ENCODE data around the gene ADCY9.

Gene ADCY9

GRCh38 chr16:4011225-4011939 is 104.9 kb downstream of the ADCY9 start:
- Histone ChIP-seq H3K36me3 (ENCODE audit: control insufficient read depth in 5 of 5, insufficient read depth in 5 of 5, low read length in 5 of 5) (no peaks in the 10 kb centered on the region), H3K27me3 (ENCODE audit: control insufficient read depth in 5 of 5, insufficient read depth in 4 of 5, low read length in 5 of 5) (no peaks in the 10 kb centered on the region), H3K4me1 (ENCODE audit: control insufficient read depth in 5 of 5, insufficient read depth in 5 of 5, low read length in 5 of 5) (peaks cover 0 to 28% (median 11%) of the 10 kb centered on the region in 5 donors), H3K9me3 (ENCODE audit: control insufficient read depth in 5 of 5, low read length in 5 of 5) (no peaks in the 10 kb centered on the region), H3K9ac (ENCODE audit: low read length in 5 of 5) (peak overlapping the region in 1 of 5 donors; percentile 30), H3K4me3 (ENCODE audit: low read depth in 1 of 5, low read length in 5 of 5) (peak overlapping the region in 2 of 5 donors; percentile 13 to 35), H3K27ac (ENCODE audit: low read depth, low read length) (no peak overlapping the region)

DNA sequence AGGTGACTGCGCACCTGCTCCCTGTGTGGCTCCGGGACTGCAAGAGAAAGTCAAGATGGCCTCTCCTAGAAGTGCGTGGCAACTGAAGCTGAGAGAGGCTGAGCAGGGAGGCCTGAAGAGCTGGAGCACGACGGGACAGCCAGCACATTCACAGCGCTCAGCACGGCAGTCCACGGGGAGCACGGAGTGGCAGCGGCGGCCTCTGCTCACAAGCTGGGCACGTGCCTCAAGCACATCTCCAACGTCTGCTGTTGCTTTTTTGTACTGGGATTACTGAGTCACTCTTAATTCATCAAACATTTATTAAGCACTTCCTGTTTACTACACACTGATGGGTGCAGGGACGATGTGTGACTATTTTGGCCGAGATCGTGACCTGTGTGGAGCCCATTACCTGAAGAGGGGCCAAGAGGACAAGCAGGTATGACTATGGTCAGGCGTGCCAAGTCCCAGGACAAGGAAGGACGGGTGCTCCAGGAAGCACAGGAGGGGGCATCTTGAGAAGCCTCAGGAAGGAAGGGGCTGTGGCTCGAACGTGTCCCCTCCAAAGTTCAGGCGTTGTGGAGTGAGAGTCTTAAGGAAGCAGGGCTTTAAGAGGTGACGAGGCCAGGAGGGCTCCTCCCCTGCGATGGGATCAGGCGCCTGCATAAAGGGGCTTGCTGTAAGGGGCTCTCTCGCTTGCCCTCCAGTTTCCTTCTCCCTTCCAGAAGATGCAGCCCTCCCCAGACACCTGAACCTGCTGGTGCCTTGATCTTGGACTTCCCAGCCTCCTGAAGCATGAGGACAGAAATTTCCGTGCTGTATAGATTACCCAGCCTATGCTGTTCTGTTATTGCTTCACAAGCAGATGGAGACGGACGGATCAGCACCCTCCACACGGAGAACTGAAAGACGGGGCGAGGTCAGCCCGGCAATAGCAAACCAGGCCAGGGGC is 105.8 kb downstream of the ADCY9 start:
- no peak overlapping the region for H3K9ac ChIP-seq (ENCODE audit: low read length in 5 of 5)
- H3K4me3 ChIP-seq (ENCODE audit: low read depth in 1 of 5, low read length in 5 of 5): peak overlapping the region in 2 of 5 donors; percentile 1 to 13
- no peak overlapping the region for H3K27ac ChIP-seq (ENCODE audit: low read depth, low read length)

DNA sequence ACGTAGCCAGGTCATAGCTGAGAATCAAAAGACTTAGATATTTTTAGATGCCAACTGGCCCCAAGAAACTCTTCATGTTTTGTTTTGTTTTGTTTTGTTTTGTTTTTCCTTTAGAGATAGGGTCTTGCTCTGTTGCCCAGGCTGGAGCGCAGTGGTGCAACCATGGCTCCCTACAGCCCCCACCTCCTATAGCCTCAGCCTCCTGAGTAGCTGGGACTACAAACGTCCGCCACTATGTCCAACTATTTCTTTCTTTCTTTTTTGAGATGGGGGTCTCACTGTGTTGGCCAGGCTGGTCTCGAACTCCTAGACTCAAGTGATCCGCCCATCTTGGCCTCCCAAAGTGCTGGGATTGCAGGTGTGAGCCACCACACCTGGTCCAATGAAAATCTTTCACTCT is 107.1 kb downstream of the ADCY9 start:
- Histone ChIP-seq H3K4me3 (ENCODE audit: low read depth in 1 of 5, low read length in 5 of 5) (no peak overlapping the region), H3K27me3 (ENCODE audit: control insufficient read depth in 5 of 5, insufficient read depth in 4 of 5, low read length in 5 of 5) (no peaks in the 10 kb centered on the region), H3K9ac (ENCODE audit: low read length in 5 of 5) (no peak overlapping the region), H3K4me1 (ENCODE audit: control insufficient read depth in 5 of 5, insufficient read depth in 5 of 5, low read length in 5 of 5) (peaks cover 0 to 28% (median 11%) of the 10 kb centered on the region in 5 donors), H3K9me3 (ENCODE audit: control insufficient read depth in 5 of 5, low read length in 5 of 5) (no peaks in the 10 kb centered on the region), H3K27ac (ENCODE audit: low read depth, low read length) (no peak overlapping the region), H3K36me3 (ENCODE audit: control insufficient read depth in 5 of 5, insufficient read depth in 5 of 5, low read length in 5 of 5) (peaks cover 0 to 3% (median 0%) of the 10 kb centered on the region in 5 donors)

More for the DNA sequence above, 105.8 kb downstream of the ADCY9 start:
- H3K9me3 ChIP-seq (ENCODE audit: control insufficient read depth in 5 of 5, low read length in 5 of 5): no peaks in the 10 kb centered on the region
- H3K36me3 ChIP-seq (ENCODE audit: control insufficient read depth in 5 of 5, insufficient read depth in 5 of 5, low read length in 5 of 5): peaks cover 0 to 3% (median 0%) of the 10 kb centered on the region in 5 donors
- no peaks in the 10 kb centered on the region for H3K27me3 ChIP-seq (ENCODE audit: control insufficient read depth in 5 of 5, insufficient read depth in 4 of 5, low read length in 5 of 5)
- H3K4me1 ChIP-seq (ENCODE audit: control insufficient read depth in 5 of 5, insufficient read depth in 5 of 5, low read length in 5 of 5): peaks cover 0 to 28% (median 11%) of the 10 kb centered on the region in 5 donors

- peaks cover 0 to 28% (median 6%) of the 10 kb centered on the region in 5 donors for H3K4me1 ChIP-seq (ENCODE audit: control insufficient read depth in 5 of 5, insufficient read depth in 5 of 5, low read length in 5 of 5)
- H3K27me3 ChIP-seq (ENCODE audit: control insufficient read depth in 5 of 5, insufficient read depth in 4 of 5, low read length in 5 of 5): no peaks in the 10 kb centered on the region
- no peak overlapping the region for H3K4me3 ChIP-seq (ENCODE audit: low read depth in 1 of 5, low read length in 5 of 5)
- no peak overlapping the region for H3K9ac ChIP-seq (ENCODE audit: low read length in 5 of 5)
- H3K9me3 ChIP-seq (ENCODE audit: control insufficient read depth in 5 of 5, low read length in 5 of 5): no peaks in the 10 kb centered on the region
- no peak overlapping the region for H3K27ac ChIP-seq (ENCODE audit: low read depth, low read length)
- peaks cover 0 to 3% (median 0%) of the 10 kb centered on the region in 5 donors for H3K36me3 ChIP-seq (ENCODE audit: control insufficient read depth in 5 of 5, insufficient read depth in 5 of 5, low read length in 5 of 5)
These were observed 108.1 kb downstream of the ADCY9 start for GRCh38 chr16:4008116-4008515.

DNA sequence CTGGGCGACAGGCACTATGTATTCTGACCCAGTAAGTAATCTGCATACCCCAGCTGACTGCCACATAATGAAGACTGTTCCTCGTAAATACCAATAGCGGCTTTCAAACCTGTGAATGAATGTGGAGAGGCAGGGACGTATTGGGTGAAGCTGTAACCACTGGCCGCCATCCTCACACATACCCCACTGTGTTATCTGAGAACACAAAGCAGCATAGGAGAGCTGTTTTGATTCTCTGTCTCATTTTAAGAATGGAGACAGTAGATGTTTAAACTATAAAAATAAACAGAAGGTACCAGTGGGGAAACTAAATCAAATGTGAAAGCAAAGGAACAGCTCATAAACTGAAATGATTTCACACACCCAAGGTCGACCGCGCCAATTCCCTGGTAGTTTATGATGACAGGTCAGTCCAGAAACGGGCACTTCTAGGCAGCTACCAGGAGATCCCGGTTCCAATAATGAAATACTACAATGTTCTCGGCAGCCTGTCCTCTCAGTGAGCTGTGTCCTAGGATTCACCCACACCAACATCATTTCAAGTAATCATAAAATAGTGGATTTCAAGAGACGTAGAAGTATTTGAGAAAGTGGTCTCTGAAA is 109.7 kb downstream of the ADCY9 start:
- Histone ChIP-seq H3K9me3 (ENCODE audit: control insufficient read depth in 5 of 5, low read length in 5 of 5) (no peaks in the 10 kb centered on the region), H3K36me3 (ENCODE audit: control insufficient read depth in 5 of 5, insufficient read depth in 5 of 5, low read length in 5 of 5) (peaks cover 0 to 3% (median 0%) of the 10 kb centered on the region in 5 donors)

DNA sequence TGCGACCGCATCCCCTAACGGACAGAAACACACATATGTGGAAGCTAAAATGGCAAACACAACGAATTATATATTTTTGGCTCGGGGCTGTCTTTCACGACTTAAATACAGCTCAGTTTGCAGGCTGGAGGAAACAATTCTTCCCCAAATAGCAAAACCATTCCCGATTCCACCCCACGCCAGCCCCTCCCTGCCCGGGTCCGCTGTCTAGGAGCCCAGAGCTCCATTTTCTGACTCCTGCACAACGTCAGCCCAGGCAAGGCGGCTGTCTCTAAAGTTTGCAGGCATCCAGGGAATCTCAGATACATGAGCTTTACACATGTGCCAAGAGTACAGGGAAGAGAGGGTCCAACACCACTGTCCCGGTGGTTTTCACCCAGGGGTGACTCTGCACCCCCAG is 110.5 kb downstream of the ADCY9 start:
- Histone ChIP-seq H3K9ac (ENCODE audit: low read length in 5 of 5) (no peak overlapping the region), H3K27me3 (ENCODE audit: control insufficient read depth in 5 of 5, insufficient read depth in 4 of 5, low read length in 5 of 5) (no peaks in the 10 kb centered on the region), H3K4me3 (ENCODE audit: low read depth in 1 of 5, low read length in 5 of 5) (no peak overlapping the region), H3K4me1 (ENCODE audit: control insufficient read depth in 5 of 5, insufficient read depth in 5 of 5, low read length in 5 of 5) (peaks cover 0 to 11% (median 2%) of the 10 kb centered on the region in 5 donors), H3K27ac (ENCODE audit: low read depth, low read length) (no peak overlapping the region), H3K36me3 (ENCODE audit: control insufficient read depth in 5 of 5, insufficient read depth in 5 of 5, low read length in 5 of 5) (peaks cover 0 to 3% (median 0%) of the 10 kb centered on the region in 5 donors), H3K9me3 (ENCODE audit: control insufficient read depth in 5 of 5, low read length in 5 of 5) (no peaks in the 10 kb centered on the region)

More for the DNA sequence above, 109.7 kb downstream of the ADCY9 start:
- Histone ChIP-seq H3K9ac (ENCODE audit: low read length in 5 of 5) (no peak overlapping the region), H3K4me3 (ENCODE audit: low read depth in 1 of 5, low read length in 5 of 5) (no peak overlapping the region), H3K27ac (ENCODE audit: low read depth, low read length) (no peak overlapping the region), H3K4me1 (ENCODE audit: control insufficient read depth in 5 of 5, insufficient read depth in 5 of 5, low read length in 5 of 5) (peaks cover 0 to 19% (median 6%) of the 10 kb centered on the region in 5 donors), H3K27me3 (ENCODE audit: control insufficient read depth in 5 of 5, insufficient read depth in 4 of 5, low read length in 5 of 5) (no peaks in the 10 kb centered on the region)

DNA sequence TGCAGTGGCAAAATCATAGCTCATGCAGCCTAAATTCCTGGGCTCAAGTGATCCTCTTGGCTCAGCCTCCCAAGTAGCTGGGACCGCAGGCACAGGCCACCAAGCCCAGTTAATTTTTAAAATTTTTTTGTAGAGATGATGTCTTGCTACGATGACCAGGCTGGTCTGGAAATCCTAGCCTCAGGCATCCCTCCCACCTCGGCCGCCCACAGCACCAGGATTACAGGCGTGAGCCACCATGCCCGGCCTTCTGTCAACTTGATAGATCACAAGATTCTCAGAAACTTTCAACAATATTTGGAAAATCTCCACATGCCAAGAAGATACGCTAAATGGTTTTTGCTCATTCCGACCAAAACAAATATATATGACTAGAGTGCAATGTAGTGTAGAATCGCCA is 111.0 kb downstream of the ADCY9 start:
- Histone ChIP-seq H3K4me1 (ENCODE audit: control insufficient read depth in 5 of 5, insufficient read depth in 5 of 5, low read length in 5 of 5) (peaks cover 0 to 7% (median 2%) of the 10 kb centered on the region in 5 donors), H3K4me3 (ENCODE audit: low read depth in 1 of 5, low read length in 5 of 5) (no peak overlapping the region), H3K27ac (ENCODE audit: low read depth, low read length) (no peak overlapping the region), H3K36me3 (ENCODE audit: control insufficient read depth in 5 of 5, insufficient read depth in 5 of 5, low read length in 5 of 5) (peaks cover 0 to 3% (median 0%) of the 10 kb centered on the region in 5 donors), H3K9ac (ENCODE audit: low read length in 5 of 5) (no peak overlapping the region), H3K9me3 (ENCODE audit: control insufficient read depth in 5 of 5, low read length in 5 of 5) (no peaks in the 10 kb centered on the region), H3K27me3 (ENCODE audit: control insufficient read depth in 5 of 5, insufficient read depth in 4 of 5, low read length in 5 of 5) (no peaks in the 10 kb centered on the region)

GRCh38 chr16:4004206-4004605 is 112.0 kb downstream of the ADCY9 start:
- Histone ChIP-seq H3K4me3 (ENCODE audit: low read depth in 1 of 5, low read length in 5 of 5) (no peak overlapping the region), H3K9me3 (ENCODE audit: control insufficient read depth in 5 of 5, low read length in 5 of 5) (no peaks in the 10 kb centered on the region), H3K4me1 (ENCODE audit: control insufficient read depth in 5 of 5, insufficient read depth in 5 of 5, low read length in 5 of 5) (peaks cover 2 to 8% (median 7%) of the 10 kb centered on the region in 5 donors), H3K9ac (ENCODE audit: low read length in 5 of 5) (no peak overlapping the region), H3K36me3 (ENCODE audit: control insufficient read depth in 5 of 5, insufficient read depth in 5 of 5, low read length in 5 of 5) (peaks cover 0 to 3% (median 0%) of the 10 kb centered on the region in 5 donors), H3K27me3 (ENCODE audit: control insufficient read depth in 5 of 5, insufficient read depth in 4 of 5, low read length in 5 of 5) (no peaks in the 10 kb centered on the region), H3K27ac (ENCODE audit: low read depth, low read length) (no peak overlapping the region)

- Histone ChIP-seq H3K27ac (ENCODE audit: low read depth, low read length) (no peak overlapping the region), H3K27me3 (ENCODE audit: control insufficient read depth in 5 of 5, insufficient read depth in 4 of 5, low read length in 5 of 5) (no peaks in the 10 kb centered on the region), H3K9ac (ENCODE audit: low read length in 5 of 5) (no peak overlapping the region), H3K36me3 (ENCODE audit: control insufficient read depth in 5 of 5, insufficient read depth in 5 of 5, low read length in 5 of 5) (peaks cover 0 to 3% (median 0%) of the 10 kb centered on the region in 5 donors), H3K9me3 (ENCODE audit: control insufficient read depth in 5 of 5, low read length in 5 of 5) (no peaks in the 10 kb centered on the region), H3K4me3 (ENCODE audit: low read depth in 1 of 5, low read length in 5 of 5) (no peak overlapping the region), H3K4me1 (ENCODE audit: control insufficient read depth in 5 of 5, insufficient read depth in 5 of 5, low read length in 5 of 5) (peaks cover 2 to 11% (median 10%) of the 10 kb centered on the region in 5 donors)
These were observed 112.7 kb downstream of the ADCY9 start for GRCh38 chr16:4003576-4003975.

All from subcutaneous abdominal adipose tissue (tissue), 5 donors.